Cortex of kidney (tissue), 1 donor: ENCODE results near the gene PPP1R10.

Experiments
- DNase-seq: peaks from one replicate; lab custom pipeline; 2025; lab: John Stamatoyannopoulos, UW

Gene PPP1R10

DNA sequence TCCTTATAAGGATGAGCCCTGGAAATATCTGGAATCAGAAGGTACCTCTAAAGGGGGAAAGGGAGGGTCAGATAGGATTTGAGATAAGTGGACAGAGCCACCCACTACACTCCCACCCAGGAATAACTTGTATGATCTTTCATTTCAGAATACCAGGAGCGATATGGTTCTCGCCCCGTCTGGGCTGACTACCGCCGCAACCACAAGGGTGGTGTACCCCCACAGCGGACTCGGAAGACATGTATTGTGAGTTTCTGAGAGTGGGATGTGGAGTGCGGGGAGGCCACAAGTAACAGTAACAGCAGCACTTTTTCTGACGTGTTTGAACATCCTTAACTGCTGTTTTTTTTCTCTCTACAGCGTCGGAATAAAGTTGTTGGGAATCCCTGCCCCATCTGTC lies 2.5 kb upstream of the PPP1R10 start:
- DNase-seq, result no peak

DNA sequence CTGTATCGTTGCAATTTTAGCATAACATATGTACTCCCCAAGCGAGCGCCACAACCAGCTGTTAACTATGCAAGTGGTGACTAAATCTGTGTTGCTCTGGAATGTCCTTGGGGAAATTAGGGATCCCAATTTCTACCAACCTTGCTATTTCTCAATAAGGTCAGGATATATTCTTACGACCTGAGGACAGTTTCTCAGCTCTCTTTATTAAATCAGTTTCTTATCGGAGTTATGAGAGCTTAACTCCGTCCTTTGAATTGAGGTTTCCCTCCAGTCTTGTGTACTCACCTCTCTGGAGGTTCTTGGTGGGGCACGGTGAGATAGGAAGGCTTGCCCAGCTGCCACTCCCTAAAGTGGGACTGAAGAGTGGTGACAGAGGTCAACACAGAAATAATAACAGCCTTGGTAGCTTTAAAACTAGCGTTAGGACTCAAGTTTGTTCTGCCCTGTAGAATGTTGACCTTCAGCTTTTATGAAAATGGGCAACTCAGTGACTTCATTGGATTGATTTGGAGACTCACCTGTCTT lies 1.3 kb upstream of the PPP1R10 start:
- DNase-seq, result no peak

DNA sequence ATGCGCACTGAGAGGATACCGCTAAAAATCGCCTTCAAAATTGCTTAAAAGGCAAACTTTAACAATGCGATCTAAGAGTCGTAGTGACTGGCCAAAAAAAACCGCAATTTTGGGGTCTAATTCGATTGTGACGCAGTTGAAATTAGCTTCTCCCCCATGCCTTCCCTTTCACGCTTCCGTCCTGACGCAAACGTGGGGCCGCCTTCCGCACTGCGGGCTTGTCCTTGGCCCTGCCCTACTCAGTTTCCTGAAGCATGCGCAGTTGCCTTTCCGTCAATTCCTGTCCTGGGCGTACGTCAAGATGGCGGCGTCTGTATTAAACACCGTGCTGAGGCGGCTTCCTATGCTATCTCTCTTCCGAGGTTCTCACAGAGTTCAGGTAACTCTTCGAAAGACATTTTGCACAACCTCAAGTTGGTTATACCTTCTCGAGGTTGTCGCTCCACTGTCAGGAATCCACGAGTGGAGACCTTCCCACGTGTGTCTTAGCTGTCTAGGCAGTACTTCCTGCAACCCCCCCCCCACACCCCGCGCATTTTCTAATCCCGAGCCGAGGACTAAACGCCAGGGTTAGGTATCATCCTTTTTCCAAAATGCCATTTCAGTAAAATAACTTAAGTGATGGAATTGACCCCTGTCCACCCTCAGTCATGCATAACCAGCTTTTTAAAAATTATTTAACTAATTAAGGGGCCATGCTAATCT lies 674 bp upstream of the PPP1R10 start, which contains the start of gene MRPS18B:
Gene MRPS18B (plus strand): TSS at position 276 of the 705 bp plus-strand sequence. CDS start 26 bp downstream, at position 302.
- no peak for DNase-seq

DNA sequence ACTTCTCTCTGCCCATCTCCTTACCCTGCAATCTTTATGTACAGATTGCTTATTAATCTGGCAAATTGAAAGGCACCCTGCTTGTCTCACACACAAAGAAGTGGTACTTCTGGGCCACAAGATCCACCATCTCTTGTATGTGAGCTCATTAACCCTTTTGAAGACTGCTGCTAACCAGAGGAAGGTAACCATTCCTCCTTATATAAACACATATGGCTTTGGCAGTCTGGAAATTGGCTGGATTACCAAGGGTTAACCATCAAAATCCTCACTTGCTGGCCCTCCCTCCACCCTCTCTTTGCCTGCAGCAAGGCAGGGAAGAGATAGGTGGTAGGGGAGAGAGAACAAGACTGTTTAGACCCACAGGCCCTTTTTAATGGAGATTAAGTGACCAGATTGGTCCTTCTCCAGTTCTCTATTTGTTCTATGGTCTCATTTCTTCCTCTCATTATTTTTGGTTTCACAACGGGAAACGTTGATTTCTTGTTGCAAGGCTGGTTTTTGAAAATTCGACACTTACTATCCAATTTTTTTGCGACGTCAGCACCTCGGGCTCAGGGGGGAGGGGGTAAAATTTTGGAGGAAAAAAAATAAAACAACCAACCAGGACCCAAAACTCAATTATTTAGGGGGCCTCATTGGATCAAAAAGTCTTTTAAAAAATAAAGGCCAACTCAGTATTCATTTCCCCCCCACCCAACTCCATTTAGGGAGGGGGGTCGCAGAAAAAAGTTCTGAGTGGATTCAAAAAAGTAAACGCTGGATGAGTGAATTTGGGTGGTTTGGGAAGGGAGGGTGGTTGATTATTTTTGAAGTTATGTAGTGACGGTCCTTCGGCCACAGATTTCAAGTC lies 859 bp downstream of the PPP1R10 start:
- no peak for DNase-seq

DNA sequence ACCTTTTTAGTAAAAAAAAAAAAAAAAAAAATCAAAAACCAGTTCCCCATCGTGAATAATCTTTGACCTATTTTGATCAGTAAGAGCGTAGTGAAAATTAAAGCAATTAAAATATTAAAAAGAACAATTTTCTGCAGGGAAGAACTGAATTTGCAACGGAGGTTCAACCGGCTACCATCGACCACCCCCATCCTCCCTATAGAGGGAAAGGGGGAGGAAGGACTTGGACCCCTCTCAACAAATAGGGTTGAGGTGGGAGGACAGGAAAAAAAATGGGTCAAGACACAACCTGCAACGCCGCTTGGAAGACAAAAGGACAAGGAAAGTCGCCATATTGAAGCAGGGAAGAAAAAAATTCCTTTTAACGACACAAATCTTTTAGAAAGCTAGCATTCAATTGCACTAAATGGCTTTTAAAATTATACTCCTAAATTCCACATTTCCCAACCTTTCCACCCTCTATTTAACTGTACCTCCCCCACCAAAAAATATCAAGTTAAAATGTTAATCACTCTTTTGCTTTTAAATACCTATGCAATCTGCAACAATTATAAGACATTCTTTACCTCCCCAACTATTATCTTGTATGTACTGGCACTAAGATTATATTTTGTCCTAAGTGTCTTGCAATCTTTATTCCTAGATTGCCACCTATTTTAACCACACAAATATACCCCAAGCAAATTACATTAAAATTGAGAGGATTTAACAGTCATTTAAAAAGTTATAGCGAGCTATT lies 1.7 kb downstream of the PPP1R10 start:
- no peak for DNase-seq

DNA sequence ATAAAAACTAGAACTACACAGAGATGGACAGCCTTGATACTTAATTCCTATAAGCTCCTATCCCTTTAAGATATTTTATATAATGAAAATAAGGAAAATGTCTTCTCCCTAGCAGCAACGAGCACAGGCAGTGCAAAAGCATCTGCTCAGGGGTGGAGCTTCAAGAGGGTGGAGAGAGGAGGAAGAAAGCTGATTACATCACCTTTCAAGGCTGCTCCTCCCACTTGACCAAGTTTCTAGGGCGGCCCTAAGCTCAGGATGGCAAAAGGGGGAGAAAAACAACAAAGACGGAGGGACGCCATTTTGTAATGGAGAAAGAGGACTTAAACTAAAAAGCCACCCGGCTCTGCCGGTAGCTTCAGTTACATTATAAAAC lies 2.2 kb downstream of the PPP1R10 start:
- no peak for DNase-seq

DNA sequence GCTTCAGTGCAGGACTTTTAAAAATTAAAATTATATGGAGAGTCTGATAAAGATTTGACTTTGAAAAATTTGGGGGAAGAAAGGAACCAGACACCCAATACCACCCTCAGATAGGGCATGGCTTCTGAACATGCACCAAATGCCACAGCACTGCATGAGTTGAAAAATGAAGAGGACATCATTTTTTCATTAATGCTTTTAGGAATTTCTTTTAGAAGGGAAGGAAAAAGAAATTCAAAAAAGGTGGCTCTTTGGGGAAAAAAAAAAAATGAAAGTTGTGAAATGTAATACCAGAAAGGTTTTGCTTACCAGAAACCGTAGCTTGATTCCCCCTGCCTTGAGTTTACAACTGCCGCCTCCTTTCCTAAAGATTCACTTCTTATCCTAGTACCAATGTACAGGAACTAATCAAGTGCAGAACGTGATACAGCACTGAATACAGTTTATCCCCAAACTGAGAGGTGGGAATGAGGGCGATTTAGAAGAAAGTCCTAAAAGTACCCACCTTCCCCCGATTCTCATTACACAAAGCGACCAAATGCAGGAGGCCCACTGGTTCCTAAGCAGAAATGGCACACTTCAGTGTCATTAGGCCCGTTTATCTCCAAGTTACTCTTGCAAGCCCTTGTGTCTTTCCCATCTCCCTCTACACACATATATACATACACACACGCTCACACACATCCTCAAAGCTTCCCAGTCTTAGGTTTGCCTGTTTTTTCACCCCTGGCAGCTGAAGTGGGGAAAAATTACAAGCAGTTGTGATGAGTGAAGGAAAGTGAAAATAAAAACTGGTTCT lies 2.8 kb downstream of the PPP1R10 start:
- DNase-seq, result no peak

DNA sequence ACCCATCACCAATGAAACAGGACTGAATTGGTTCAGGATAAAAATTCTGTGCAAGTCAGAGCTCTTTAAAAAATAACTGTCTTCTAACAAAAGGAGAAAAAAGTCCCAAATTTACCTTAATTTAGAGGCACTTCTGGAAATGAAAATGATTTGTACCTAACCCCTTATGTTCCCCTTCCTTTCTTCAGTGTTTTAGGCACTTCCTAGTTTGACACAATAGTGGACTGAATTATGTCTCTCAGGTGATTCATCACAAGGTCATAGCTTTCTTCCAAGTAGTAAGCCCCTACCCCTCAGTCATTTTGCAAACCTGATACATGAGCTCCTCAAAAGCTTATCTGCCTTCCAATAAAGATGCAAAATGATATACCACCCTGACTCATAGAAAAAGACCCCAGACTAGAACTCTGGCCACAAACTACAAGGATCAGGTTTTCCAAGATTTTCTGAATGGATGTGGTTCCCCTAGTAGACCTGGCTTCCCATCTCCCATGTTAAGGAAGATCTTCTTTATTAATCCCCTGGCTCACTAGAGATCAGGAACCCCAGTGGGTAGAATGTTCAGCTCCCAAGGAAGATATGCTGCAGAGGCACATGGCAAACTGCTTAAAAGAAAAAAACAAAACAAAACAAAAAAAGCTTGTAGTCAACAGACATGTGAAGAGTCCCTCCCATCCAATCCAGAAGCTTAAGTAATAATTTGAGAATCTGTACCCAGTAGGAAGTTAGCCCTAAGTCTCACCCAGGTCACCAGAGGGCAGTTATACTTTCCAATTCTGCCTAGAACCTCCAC lies 3.6 kb downstream of the PPP1R10 start:
- no peak for DNase-seq

DNA sequence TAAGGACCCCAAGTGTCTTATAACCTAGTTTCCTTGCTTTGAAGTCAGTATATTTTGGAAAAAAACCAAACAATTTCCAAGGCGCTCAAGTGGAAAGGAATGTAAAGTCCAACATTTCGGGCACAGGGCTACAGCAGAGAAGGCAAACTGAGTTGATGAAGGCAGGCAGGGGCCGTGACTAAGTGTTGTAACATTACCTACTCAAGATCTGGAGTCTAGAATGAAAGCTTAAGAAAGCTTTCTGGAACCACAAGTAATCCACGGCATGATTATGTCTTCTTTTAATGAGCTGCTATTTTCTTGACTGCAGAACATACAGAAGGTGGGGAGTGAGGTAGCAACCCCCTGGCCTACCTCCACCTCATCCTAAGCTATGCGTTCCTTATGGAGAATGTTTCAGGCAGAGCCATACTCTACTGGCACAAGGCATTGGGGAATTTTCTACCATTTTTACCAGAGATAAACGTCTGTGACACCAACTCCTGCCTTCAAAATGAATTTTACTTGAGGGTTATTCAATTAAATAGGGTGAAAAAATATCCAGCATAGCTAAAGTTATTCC lies 4.3 kb downstream of the PPP1R10 start:
- DNase-seq, result no peak

DNA sequence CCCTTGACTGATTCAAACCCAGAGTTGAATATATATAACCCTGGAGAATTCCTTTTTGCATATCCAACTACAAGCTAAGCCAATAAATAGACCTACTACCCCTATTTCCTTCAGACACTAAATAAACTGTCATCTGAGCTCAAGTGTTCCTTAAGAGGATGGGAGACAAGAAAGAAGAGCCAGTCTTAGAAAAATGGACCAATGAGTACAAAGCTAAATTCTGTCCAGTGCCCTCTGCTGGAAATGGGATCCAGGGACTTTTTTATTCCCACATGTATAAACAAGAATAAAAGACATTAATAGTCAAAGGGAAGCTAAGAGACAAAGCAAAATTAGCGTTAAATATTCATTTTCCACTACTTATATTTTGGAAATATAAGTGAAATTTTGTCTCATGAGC lies 4.8 kb downstream of the PPP1R10 start:
- DNase-seq, result no peak

DNA sequence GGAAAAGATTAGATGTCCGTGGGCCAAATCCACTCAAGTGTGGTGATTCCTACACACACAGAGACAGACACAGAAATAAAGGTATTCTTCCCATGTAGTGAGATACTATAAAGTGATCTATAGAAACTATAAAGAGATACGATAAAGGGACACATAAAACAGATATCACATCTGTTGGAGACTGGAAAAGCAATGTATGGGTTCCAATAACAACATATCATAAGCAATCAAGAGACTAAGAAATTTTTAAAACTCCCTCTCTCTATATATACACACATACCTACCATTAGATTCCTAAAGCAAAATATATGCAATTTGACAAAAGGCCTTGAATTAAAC lies 5.2 kb downstream of the PPP1R10 start:
- DNase-seq, result no peak

DNA sequence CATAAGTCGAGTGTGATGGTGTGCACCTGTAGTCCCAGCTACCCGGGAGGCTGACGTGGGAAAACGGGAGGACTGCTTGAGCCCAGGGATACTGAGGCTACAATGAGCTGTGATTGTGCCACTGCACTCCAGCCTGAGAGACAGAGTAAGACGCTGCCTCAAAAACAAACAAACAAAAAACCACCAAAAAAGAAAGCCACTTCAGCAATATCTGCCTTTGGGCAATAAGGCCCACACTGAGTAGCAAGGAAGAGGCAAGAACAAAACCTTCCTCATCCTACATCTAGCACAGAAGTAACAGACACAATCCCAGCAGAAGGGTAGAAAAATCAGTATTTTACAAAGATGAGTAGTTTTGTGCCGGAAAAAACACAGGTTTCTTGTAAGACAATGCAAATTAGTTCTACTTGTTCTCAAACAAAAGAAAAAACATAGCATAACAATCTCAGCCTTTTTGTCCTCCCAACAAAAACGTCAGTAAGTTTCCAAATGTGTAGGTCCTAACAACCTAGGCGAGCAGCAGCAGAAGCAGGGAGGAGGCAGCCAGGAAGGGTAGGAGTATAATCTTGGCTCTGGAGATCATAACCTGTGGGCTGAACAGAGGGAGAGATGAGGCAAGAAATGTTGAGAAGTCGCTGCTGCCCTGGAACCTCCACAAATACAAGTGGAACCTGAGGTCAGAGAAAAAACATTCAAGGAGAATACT lies 5.7 kb downstream of the PPP1R10 start:
- DNase-seq, result no peak

DNA sequence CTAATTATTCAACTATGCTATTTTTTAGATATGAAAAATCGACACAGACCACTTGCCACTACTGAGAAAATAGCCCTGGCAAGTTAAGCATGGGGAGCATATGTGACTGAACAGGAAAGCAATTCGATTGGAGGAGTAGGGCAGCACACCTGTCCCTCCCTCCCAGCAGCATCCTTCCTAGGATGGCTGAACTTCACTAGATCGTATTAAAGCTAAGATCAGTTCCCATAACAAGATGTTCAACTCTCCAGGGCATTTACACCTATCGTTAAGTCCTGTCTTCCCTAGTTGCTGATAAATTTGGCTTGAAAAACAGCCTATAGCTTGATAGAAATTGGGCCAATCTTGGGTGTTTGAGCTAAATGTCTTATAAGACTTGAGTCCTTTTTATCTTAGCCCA lies 7.0 kb downstream of the PPP1R10 start:
- DNase-seq, result no peak

DNA sequence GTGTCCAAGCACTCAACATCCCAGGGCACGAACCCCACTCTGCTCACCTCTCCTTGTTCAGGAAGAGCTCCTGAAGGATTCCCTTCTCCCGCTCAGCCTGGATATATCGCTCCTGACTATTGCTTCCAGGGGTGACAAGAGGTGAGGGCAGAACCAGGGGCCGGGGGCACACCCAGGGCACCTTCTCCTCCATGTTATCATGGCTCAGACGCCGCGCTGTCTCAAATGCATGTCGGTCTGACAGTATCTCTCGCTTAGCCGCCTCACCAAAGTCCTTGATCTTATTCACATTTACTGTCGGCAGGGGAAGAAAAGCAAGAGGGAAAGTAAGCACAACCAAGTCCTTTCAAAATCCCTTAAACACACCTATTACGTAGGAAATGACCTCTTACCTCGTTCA lies 13.1 kb downstream of the PPP1R10 start:
- no peak for DNase-seq

DNA sequence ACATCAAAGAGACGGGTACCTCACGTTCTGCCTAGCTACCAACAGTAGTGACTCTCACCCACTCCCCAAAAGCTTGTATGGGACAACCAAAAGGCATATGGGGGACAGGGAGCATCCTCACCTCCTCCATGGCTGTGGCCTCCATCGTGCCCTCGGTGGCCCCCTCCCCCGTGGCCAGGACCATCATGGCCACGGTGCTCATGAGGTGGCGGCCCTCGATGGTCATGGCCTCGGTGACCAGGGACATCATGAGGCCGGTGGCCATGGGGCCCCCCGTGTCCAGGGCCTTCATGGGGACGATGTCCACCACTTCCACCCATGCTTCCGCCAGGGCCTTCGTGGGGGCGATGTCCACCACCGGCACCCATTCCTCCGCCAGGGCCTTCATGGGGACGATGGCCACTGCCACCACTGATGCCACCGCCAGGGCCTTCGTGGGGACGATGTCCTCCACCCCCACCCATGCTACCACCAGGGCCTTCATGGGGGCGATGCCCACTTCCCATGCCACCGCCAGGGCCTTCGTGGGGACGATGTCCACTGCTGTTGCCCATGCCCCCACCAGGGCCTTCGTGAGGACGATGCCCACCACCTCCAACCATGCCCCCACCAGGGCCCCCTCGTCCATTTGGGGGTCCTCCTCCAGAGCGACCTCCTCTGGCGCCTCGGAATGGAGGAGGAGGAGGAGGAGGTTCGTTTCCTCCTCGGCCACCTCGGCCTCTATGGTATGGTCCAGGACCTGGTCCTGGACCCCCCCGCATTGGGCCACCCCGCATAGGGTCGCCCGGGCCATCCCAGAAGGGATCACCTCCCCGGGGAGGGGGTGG lies 15.0 kb downstream of the PPP1R10 start:
- DNase-seq, result no peak

DNA sequence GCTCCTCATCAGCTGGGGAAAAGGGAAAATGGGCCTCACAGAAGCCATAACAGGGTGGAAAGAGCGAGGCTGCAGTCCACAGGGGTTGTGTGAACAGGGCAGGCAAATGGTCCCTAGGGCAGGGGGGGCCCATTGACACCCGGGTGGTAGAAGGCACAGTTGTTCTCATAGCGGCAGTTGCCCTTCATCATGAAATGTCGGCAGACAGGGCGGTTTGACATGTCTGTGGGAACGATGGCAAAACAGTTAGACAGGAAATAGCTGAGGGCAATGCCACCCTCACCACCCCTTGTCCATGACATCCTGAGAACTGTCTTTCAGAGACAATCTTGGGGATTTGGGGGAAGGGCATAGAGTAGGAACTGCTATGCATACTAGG lies 15.6 kb downstream of the PPP1R10 start:
- no peak for DNase-seq

DNA sequence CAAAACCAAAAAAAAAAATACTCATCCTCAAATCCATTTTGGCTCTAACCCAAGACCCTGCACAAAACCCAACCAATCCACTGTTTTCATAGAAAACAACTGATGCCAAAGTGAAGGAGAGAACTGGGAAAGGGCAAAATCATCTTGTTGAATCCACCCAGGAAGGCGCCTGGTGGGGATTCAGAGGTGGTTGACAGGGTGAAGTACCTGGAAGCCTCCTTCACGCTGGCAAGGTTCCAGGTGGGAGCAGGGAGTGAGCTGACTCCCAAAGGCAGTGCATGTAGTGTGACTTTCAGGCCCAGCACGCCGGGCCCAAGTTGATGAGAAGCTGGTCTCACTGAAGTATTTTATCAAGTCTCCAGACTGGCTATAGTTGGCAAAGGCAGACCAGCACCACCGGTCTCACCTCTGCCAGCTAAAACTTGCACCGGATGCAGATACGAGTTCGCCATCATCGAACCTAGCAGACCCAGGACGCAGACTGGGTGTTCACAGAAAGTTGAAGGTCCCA lies 16.5 kb downstream of the PPP1R10 start:
- DNase-seq, result no peak

DNA sequence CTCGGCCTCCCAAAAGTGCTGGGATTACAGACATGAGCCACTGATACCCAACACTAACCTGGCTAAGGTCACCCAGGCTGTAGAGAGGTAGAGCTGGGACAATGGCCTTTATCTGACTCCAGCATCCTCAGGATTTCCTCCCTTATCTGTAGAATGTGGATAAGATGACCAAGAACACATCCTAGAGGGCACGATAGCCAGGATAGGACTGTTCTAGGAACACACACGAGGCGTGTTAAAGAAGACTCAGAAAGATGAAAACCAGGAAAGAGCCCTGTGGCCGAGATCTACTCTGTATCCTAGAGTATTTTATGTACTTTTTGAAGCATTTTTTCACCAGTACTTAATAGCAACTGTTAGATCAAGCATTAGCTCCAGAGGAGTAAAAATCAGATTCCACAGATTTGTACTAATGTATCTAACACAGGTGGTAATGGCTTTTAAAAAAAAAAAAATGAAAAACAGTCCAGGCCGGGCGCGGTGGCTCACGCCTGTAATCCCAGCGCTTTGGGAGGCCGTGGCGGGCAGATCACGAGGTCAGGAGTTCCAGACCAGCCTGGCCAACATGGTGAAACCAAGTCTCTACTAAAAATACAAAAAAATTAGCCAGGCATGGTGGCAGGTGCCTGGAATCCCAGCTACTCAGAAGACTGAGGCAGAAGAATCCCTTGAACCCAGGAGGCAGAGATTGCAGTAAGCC lies 17.3 kb downstream of the PPP1R10 start:
- DNase-seq, result no peak
